IMR-90 (cell line): ENCODE data around the gene DIP2B. TPM values are rescaled to one million over a fixed set of nuclear protein-coding genes. Genes with fewer than 3 reads are reported as not detected.

Experiments
- ATAC-seq: fragments of 200-7000 bp; cut with Tn5 transposase; 2 replicates; pipeline ENCODE4 v1.9.1; 2020; ENCODE audit warnings: low read depth, mild to moderate bottlenecking, moderate library complexity
- BruUV-seq: library from RNA; stranded (reverse); fragments of 400-500 nt; replicated peaks from 2 replicates; lab custom pipeline; 2021; lab: Mats Ljungman, UMichigan
- CTCF ChIA-PET: fragments of 300-600 bp; formaldehyde crosslinking; extraction: SDS; loops from one replicate; lab custom pipeline; 2021; ENCODE audit warnings: antibody characterized with exemption; lab: Yijun Ruan, JAX
- POLR2A ChIA-PET: fragments of 300-600 bp; sonication (Branson Sonifier 250); formaldehyde crosslinking; loops from one replicate; lab custom pipeline; 2022; ENCODE audit warnings: antibody characterized with exemption; ENCODE audit not compliant: unreplicated experiment; lab: Charles Lee
- DNase-seq: peaks from one replicate; pipeline ENCODE4 v3.0.0; 2013
- H2AFZ ChIP-seq: replicated peaks from 2 replicates; pipeline ENCODE3; 2013; ENCODE audit warnings: low read length, mild to moderate bottlenecking; ENCODE audit not compliant: poor library complexity
- H2AK5ac ChIP-seq: 2 replicates; pipeline ENCODE4 v1.6.1; 2013; ENCODE audit warnings: low read depth, low read length, inconsistent platforms
- H2AK9ac ChIP-seq: replicated peaks from 2 replicates; pipeline ENCODE3; 2013; ENCODE audit warnings: mild to moderate bottlenecking, low read depth, low read length, moderate library complexity; ENCODE audit not compliant: poor library complexity
- H2BK120ac ChIP-seq: 2 replicates; pipeline ENCODE4 v1.6.1; 2013; ENCODE audit warnings: low read depth, low read length, inconsistent platforms
- H2BK15ac ChIP-seq: 3 replicates; pipeline ENCODE4 v1.6.1; 2013; ENCODE audit warnings: low read depth, low read length, inconsistent platforms
- H2BK20ac ChIP-seq: 2 replicates; pipeline ENCODE4 v1.6.1; 2013; ENCODE audit warnings: low read depth, mild to moderate bottlenecking, inconsistent platforms, low read length, moderate library complexity
- H2BK5ac ChIP-seq: 2 replicates; pipeline ENCODE4 v1.6.1; 2013; ENCODE audit warnings: mild to moderate bottlenecking, low read depth, low read length, inconsistent platforms; ENCODE audit not compliant: poor library complexity, severe bottlenecking
- H3K14ac ChIP-seq: replicated peaks from 2 replicates; pipeline ENCODE4 v1.6.1; 2013; ENCODE audit warnings: low read depth, low read length, inconsistent platforms
- H3K18ac ChIP-seq: 2 replicates; pipeline ENCODE4 v1.6.1; 2013; ENCODE audit warnings: low read depth, low read length, control low read depth
- H3K23ac ChIP-seq: 2 replicates; pipeline ENCODE4 v1.6.1; 2013; ENCODE audit warnings: low read depth, low read length, inconsistent platforms
- H3K27ac ChIP-seq: 2 replicates; pipeline ENCODE4 v1.5.1; 2013; ENCODE audit warnings: mild to moderate bottlenecking, control low read depth, low read length; ENCODE audit not compliant: insufficient read depth
- H3K27me3 ChIP-seq: 2 replicates; pipeline ENCODE4 v1.6.1; 2013; ENCODE audit warnings: low read length; ENCODE audit not compliant: control insufficient read depth, insufficient read depth
- H3K36me3 ChIP-seq: 2 replicates; pipeline ENCODE4 v1.6.1; 2013; ENCODE audit warnings: low read length, mixed read lengths; ENCODE audit not compliant: control insufficient read depth, insufficient read depth
- H3K4ac ChIP-seq: 2 replicates; pipeline ENCODE4 v1.6.1; 2013; ENCODE audit warnings: low read depth, low read length, inconsistent platforms
- H3K4me1 ChIP-seq: 2 replicates; pipeline ENCODE4 v1.6.1; 2013; ENCODE audit warnings: low read length, mixed read lengths; ENCODE audit not compliant: control insufficient read depth, insufficient read depth
- H3K4me2 ChIP-seq: 2 replicates; pipeline ENCODE4 v1.6.1; 2013; ENCODE audit warnings: low read depth, mild to moderate bottlenecking, control low read depth, low read length, moderate library complexity
- H3K4me3 ChIP-seq: 2 replicates; pipeline ENCODE4 v1.5.1; 2013; ENCODE audit warnings: low read depth, mild to moderate bottlenecking, control low read depth, low read length, moderate library complexity; ENCODE audit not compliant: insufficient read depth
- H3K56ac ChIP-seq: 2 replicates; pipeline ENCODE4 v1.6.1; 2013; ENCODE audit warnings: low read length, inconsistent platforms; ENCODE audit not compliant: insufficient read depth; ENCODE audit errors: extremely low read depth
- H3K79me1 ChIP-seq, 2 experiments: 2 replicates each; pipeline ENCODE4 v1.6.1; 2013; ENCODE audit warnings: low read length in 2 of 2, inconsistent platforms in 1 of 2, low read depth in 1 of 2
- H3K9ac ChIP-seq: 2 replicates; pipeline ENCODE4 v1.6.1; 2013; ENCODE audit warnings: low read depth, low read length, control low read depth
- H3K9me1 ChIP-seq: 2 replicates; pipeline ENCODE4 v1.6.1; 2013; ENCODE audit warnings: low read length, inconsistent platforms; ENCODE audit not compliant: insufficient read depth
- H3K9me3 ChIP-seq: 2 replicates; pipeline ENCODE4 v1.6.1; 2013; ENCODE audit warnings: low read length; ENCODE audit not compliant: control insufficient read depth, insufficient read depth
- H4K20me1 ChIP-seq: 2 replicates; pipeline ENCODE4 v1.6.1; 2013; ENCODE audit warnings: low read length, inconsistent platforms; ENCODE audit not compliant: insufficient read depth
- H4K5ac ChIP-seq: 2 replicates; pipeline ENCODE4 v1.6.1; 2013; ENCODE audit warnings: mild to moderate bottlenecking, low read depth, low read length, control low read depth
- H4K8ac ChIP-seq, 2 experiments: 2 replicates each; pipeline ENCODE4 v1.6.1; 2013; ENCODE audit warnings: low read depth in 2 of 2, low read length in 2 of 2, control low read depth in 1 of 2, inconsistent platforms in 1 of 2
- H4K91ac ChIP-seq: 2 replicates; pipeline ENCODE4 v1.6.1; 2013; ENCODE audit warnings: low read depth, low read length, inconsistent platforms; ENCODE audit not compliant: insufficient read depth
- CTCF ChIP-seq: conservative IDR thresholded peaks from 2 replicates; pipeline ENCODE4 v1.5.1; 2012; ENCODE audit warnings: mild to moderate bottlenecking, low read depth, low read length, improper control_type of control experiment
- MAFK ChIP-seq: IDR thresholded peaks from 2 replicates; pipeline ENCODE4 v1.6.1; 2012; ENCODE audit warnings: low read depth, low read length, improper control_type of control experiment
- RAD21 ChIP-seq: IDR thresholded peaks from 2 replicates; pipeline ENCODE4 v1.6.1; 2012; ENCODE audit warnings: low read length, improper control_type of control experiment
- WGBS, 2 experiments: methylation state at CpG; one replicate each; pipeline versions ENCODE4 v1.1.5 to v1.1.7; 2013; ENCODE audit warnings: missing lambda C conversion rate in 2 of 2; ENCODE audit not compliant: insufficient read length in 1 of 2; ENCODE audit errors: extremely low coverage in 2 of 2; 5-methylcytosine and 5-hydroxymethylcytosine counted together
- dilution Hi-C: fragments of 300-500 bp; cut with HindIII; formaldehyde crosslinking; loops from one replicate; pipeline ENCODE4 v1.14.3; 2018; ENCODE audit warnings: low sequenced_read_pairs; ENCODE audit not compliant: unreplicated experiment
- in situ Hi-C: fragments of 300-500 bp; cut with MboI; formaldehyde crosslinking; loops from 3 replicates; pipeline ENCODE4 v1.14.3; 2019; ENCODE audit warnings: low sequenced_read_pairs, inconsistent platforms, mixed read lengths
- intact Hi-C: fragments of 100-400 bp; cut with micrococcal nuclease; formaldehyde crosslinking; loops from 2 replicates; pipeline ENCODE4 v1.10.0; 2022
- polyA plus RNA-seq, 3 experiments: library from polyadenylated mRNA; depleted of rRNA; stranded (reverse); fragments of >200 nt; gene quantifications; 2 replicates each; pipeline ENCODE4 v1.2.3, GENCODE V29; 2012; ENCODE audit warnings: low replicate concordance in 1 of 3
- total RNA-seq: library from RNA; depleted of rRNA; stranded (reverse); fragments of >200 nt; gene quantifications from 2 replicates; pipeline ENCODE4 v1.2.3, GENCODE V29; 2012

DIP2B gene
- total and polyA plus RNA-seq, 2 of the 4 experiments (the other 2 are of a cell fraction) = 7.7 to 12.9 TPM

DNA sequence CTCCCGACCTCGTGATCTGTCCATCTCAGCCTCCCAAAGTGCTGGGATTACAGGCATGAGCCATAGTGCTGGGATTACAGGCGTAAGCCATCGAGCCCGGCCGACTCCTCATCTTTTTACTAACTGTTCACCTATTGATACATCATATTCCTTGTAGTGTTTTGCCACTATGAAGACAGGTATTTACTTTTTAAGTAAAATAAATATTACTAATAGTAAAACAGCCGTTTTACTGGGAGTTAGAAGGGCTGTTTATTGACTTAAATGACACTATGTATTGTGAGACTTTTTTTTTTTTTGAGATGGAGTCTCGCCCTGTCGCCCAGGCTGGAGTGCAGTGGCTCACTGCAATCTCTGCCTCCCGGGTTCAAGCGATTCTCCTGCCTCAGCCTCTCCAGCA lies 51.5 kb downstream of the DIP2B start:
- Histone ChIP-seq H2AFZ (no peak overlapping the region), H4K20me1 (peaks cover 12% of the 10 kb centered on the region), H3K4ac (no peak overlapping the region), H2BK20ac (no peak overlapping the region), H3K36me3 (no peaks in the 10 kb centered on the region), H3K4me2 (no peak overlapping the region), H3K27me3 (no peaks in the 10 kb centered on the region), H4K5ac (no peak overlapping the region), H3K9me1 (peaks cover 7% of the 10 kb centered on the region; the same call in 1 of the 2 replicates), H3K9ac (no peak overlapping the region), H3K56ac (no peak overlapping the region), H2BK120ac (no peak overlapping the region), H2BK5ac (no peak overlapping the region), H3K9me3 (no peaks in the 10 kb centered on the region), H4K91ac (no peak overlapping the region), H3K4me1 (peaks cover 4% of the 10 kb centered on the region), H3K79me1 (peaks cover 27 to 53% of the 10 kb centered on the region in 2 experiments), H3K23ac (no peak overlapping the region), H2AK5ac (no peak overlapping the region), H4K8ac (no peak overlapping the region), H3K18ac (no peak overlapping the region), H3K27ac (no peak overlapping the region), H2AK9ac (no peak overlapping the region), H2BK15ac (no peak overlapping the region), H3K4me3 (no peak overlapping the region), H3K14ac (no peak overlapping the region)
- intact Hi-C loops (loop anchor here (5.0 kb wide), 1 partner anchor 34 kb away; no protein-coding TSS in a partner anchor), dilution Hi-C loops (no loop called here), in situ Hi-C loops (no loop called here)
- no TSS peak for BruUV-seq
- no peak for TF ChIP-seq CTCF
- no peak for TF ChIP-seq RAD21
- no peak for TF ChIP-seq MAFK
- POLR2A ChIA-PET = no interaction called here
- CTCF ChIA-PET = no interaction called here
- ATAC-seq (no peak), DNase-seq (no peak)
- WGBS, 2 experiments = no CpG with 5 or more reads among the region's 11 CpGs
